ENCODE data around the gene SH3RF3. TPM values are rescaled to one million over a fixed set of nuclear protein-coding genes. Genes with fewer than 3 reads are reported as not detected.
A peak's percentile ranks its signal among the peaks of the same experiment; 100 is the strongest.

SH3RF3 gene
- total RNA-seq, 3 donors from 2014 or later (not counting 1 experiment from before 2014, with no cell fraction given), result 0.23 to 0.61 (median 0.34) TPM

- no peaks in the 10 kb centered on the region for H3K4me1 Mint-ChIP-seq
- TF ChIP-seq CTCF (IDR thresholded peaks at IDR 0.05), result no peak
- Histone ChIP-seq H3K9me3 (ENCODE audit: control insufficient read depth, insufficient read depth, low read length) (no peaks in the 10 kb centered on the region), H3K4me1 (ENCODE audit: control insufficient read depth, insufficient read depth, low read length) (no peaks in the 10 kb centered on the region), H3K36me3 (ENCODE audit: control insufficient read depth, insufficient read depth, low read length) (no peaks in the 10 kb centered on the region), H3K27ac (ENCODE audit: low read length) (no peak overlapping the region), H3K4me3 (ENCODE audit: low read length) (no peak overlapping the region), H3K27me3 (ENCODE audit: control insufficient read depth, insufficient read depth, low read length) (no peaks in the 10 kb centered on the region)
- intact Hi-C loops (cut with micrococcal nuclease), result no loop called here
- no peak overlapping the region for H3K27ac Mint-ChIP-seq
- no peak overlapping the region for H3K4me3 Mint-ChIP-seq
- peaks cover 14 to 22% of the 10 kb centered on the region in 2 donors for H3K27me3 Mint-ChIP-seq (ENCODE audit: low read depth in 2 of 2)
- ATAC-seq (no peak), DNase-seq (no peak)
- no peaks in the 10 kb centered on the region for H3K36me3 Mint-ChIP-seq
- no peaks in the 10 kb centered on the region for H3K9me3 Mint-ChIP-seq
- WGBS (ENCODE audit: insufficient coverage), result 53% methylated on average over 3 of the region's 3 CpGs
Measured at GRCh38 chr2:109098251-109098920, 30.6 kb upstream of the SH3RF3 start.

DNA sequence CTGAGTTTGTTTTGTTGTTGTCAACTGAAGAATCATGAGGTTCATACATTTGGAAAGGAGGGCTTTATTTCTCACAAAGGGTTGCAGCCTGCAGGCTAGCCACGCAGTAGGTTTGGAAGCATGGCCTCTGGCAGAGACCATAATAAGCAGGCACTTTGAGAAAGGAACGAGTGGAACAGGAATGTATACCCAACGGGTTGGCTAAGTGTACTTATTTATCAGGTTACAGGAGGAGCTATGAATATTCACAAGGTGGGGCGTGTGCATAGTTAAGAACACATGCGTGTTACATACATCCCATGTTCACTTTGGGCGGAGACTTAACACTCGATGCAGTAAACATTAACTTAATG, 30.1 kb upstream of the SH3RF3 start:
- ATAC-seq (no peak), DNase-seq (no peak)
- intact Hi-C loops (cut with micrococcal nuclease), result no loop called here
- no peak overlapping the region for H3K4me3 ChIP-seq (ENCODE audit: low read length)
- no peaks in the 10 kb centered on the region for H3K36me3 ChIP-seq (ENCODE audit: control insufficient read depth, insufficient read depth, low read length)
- Mint-ChIP-seq H3K9me3 (no peaks in the 10 kb centered on the region), H3K4me1 (no peaks in the 10 kb centered on the region), H3K4me3 (no peak overlapping the region), H3K27ac (no peak overlapping the region), H3K36me3 (no peaks in the 10 kb centered on the region), H3K27me3 (ENCODE audit: low read depth in 2 of 2) (peaks cover 14 to 22% of the 10 kb centered on the region in 2 donors)
- no peaks in the 10 kb centered on the region for H3K27me3 ChIP-seq (ENCODE audit: control insufficient read depth, insufficient read depth, low read length)
- no peak for TF ChIP-seq CTCF (IDR thresholded peaks at IDR 0.05)
- WGBS (ENCODE audit: insufficient coverage), result 78% methylated on average over 7 of the region's 7 CpGs
- no peak overlapping the region for H3K27ac ChIP-seq (ENCODE audit: low read length)
- H3K9me3 ChIP-seq (ENCODE audit: control insufficient read depth, insufficient read depth, low read length), result no peaks in the 10 kb centered on the region
- no peaks in the 10 kb centered on the region for H3K4me1 ChIP-seq (ENCODE audit: control insufficient read depth, insufficient read depth, low read length)

- Histone ChIP-seq H3K4me1 (ENCODE audit: control insufficient read depth, insufficient read depth, low read length) (no peaks in the 10 kb centered on the region), H3K9me3 (ENCODE audit: control insufficient read depth, insufficient read depth, low read length) (no peaks in the 10 kb centered on the region), H3K36me3 (ENCODE audit: control insufficient read depth, insufficient read depth, low read length) (no peaks in the 10 kb centered on the region), H3K4me3 (ENCODE audit: low read length) (no peak overlapping the region), H3K27me3 (ENCODE audit: control insufficient read depth, insufficient read depth, low read length) (no peaks in the 10 kb centered on the region), H3K27ac (ENCODE audit: low read length) (no peak overlapping the region)
- ATAC-seq (no peak), DNase-seq (peak in 1 of 2 donors; percentile 52)
- TF ChIP-seq CTCF (IDR thresholded peaks at IDR 0.05), result no peak
- intact Hi-C loops (cut with micrococcal nuclease), result no loop called here
- Mint-ChIP-seq H3K9me3 (no peaks in the 10 kb centered on the region), H3K36me3 (no peaks in the 10 kb centered on the region), H3K27ac (no peak overlapping the region), H3K4me3 (no peak overlapping the region), H3K27me3 (ENCODE audit: low read depth in 2 of 2) (peaks cover 14 to 22% of the 10 kb centered on the region in 2 donors), H3K4me1 (no peaks in the 10 kb centered on the region)
- 29% methylated on average over 9 of the region's 10 CpGs for WGBS (ENCODE audit: insufficient coverage)
Measured at GRCh38 chr2:109102588-109103233, 26.3 kb upstream of the SH3RF3 start.
